NCI-H2081 (cell line): ENCODE measurements around the gene FOXC1.

Source experiments
- DNase-seq, 2 experiments: peaks; one replicate each; lab custom pipeline; 2025; lab: John Stamatoyannopoulos, UW

FOXC1 gene

DNA sequence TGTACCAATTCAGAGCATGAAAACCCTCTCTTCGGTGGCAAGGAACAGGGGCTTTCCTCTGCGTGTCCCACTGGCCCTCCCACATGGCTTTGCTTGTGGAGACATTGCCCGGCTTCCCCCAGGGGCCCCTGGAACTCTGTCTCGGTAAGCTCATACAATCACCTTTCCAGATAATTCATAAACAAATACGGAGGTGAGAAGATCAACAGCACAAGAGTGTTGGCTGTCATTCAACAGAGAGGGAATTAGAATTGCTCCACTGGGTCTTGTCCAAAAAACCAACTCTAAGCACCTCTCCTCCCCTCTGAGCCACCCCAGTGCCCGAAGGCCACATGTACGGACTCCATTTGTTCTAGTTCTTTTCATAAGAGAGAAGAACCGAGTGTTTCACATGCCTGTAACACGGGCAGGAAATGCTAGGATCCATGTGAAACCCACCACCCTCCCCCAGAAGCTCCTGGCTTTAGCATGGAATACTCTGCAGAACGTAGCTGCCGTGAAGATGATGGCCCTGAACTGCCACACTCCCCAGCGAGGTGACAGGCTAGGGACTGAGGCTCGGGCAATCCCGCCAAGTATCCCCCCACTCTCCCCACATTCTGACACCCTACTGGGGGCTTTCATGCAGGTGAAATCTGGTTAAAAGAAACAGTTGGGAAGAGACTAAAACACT, 24.6 kb upstream of the FOXC1 start:
- no peak for DNase-seq

DNA sequence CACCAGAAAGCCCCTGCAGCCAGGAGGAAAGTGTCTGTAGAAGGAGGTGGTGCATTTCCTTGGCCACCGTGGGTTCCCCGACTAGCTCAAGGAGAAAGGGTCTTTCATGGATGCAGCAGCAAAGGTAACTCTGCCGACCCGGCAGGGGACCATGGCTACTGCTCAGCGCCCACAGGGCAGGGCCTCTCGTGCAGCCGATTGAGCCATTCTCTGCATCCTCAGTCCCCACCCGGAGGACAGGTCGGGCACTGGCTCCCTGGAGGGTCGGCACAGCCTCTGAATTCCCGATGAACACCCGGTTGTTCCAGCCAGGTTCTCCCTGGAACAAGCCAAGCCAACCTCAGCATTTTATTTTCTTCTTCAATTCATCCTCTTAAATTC, 24.1 kb upstream of the FOXC1 start:
- DNase-seq: no peak

DNA sequence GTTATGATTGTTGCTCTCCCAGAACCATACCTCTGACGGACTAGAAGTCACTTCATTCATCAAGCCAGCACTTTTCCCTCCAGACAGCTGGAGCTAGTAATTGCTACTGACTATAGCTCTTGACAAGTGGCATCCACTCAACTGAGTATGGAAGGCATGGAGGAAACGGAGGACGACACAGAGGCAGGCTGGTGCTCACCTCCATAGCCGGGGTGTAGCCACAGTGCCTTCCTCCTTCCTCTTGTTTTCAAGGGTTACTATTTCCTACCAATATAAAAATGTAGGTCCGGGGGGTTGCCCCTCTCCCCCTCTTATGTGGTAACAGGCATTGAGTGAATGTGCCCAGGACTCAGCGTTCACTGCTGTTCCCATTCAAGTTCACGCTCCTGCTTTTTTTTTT, 23.5 kb upstream of the FOXC1 start:
- no peak for DNase-seq

DNA sequence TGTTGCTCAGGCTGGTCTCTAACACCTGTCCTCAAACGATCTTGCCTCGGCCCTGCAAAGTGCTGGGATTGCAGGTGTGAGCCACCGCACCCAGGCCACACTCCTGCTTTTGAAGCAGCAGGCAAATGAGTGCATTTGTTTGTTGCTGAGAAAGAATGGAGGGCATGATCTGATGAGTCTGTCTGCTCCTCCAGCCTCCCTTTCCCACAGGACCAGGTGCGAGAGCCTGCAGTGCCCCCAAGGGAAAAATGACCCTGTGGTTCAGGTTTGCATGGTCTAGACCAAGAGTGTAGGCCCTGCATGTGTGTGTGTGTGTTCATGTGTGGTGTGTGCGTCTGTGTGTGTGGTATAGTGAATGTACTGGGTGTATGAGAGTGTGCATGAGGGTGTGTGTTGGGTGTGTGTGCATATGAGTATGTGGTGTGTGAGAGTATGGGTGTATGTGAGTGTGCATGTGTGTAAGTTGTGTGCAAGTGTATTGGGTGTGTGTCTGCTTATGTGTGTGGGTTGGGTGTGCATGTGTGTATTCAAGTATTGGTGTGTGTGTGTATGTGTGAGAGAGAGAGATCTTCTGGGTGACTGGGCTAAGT, 22.8 kb upstream of the FOXC1 start:
- DNase-seq: no peak

DNA sequence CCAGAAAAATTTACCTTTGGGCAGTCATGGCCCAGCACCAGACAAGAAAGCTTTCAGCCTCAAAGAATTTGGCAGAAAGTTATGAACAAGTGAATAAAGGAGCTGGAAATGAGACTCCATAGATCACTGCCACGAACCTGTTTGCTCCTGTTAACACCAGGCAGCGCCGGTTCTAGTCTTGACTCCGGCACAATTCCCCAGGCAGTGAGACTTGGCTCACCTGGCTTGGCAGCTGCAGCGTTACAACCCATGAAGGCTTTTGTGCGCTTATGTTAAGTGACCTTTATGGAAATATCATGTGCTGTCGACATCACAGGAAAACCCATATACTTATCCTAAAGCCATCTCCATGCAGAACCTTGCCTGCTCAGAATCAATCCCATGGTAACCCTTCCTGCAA, 22.2 kb upstream of the FOXC1 start:
- no peak for DNase-seq

DNA sequence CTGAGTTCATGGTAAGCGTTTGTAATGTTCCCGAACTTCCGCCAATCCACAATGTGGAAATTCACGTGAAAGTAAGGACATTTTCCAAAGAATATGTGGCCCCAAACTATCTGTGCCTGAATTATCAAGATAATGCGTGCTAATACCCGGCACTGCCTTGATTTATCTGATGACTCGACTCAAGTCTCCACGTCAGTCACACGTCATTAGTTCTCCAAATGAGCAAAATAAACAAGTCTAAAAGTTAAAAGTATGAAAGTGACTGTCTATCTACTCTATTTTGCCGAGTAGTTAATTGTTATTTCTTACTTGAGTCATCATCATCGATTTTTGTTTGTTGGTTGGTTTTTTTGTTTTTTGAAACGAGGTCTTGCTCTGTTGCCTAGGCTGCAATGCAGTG, 21.7 kb upstream of the FOXC1 start:
- no peak for DNase-seq

DNA sequence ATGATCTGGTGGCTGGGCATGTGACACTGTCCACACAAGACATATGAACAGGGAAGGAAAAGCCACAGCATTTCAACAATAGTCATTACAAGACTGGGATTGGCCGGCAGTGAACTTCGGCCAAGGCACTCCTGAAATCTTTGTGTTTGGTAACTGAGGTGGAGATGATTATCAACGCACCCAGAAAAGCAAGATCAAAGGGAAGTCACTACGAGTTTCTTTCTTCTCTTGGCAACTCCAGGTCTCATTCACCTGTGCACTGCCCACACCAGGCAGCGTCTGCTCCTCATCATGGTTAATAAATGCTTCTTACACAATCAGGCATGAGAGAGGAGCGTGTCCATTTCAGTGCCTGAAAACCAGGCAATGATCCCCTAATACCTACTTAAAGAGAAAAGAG, 20.5 kb upstream of the FOXC1 start:
- DNase-seq: no peak

DNA sequence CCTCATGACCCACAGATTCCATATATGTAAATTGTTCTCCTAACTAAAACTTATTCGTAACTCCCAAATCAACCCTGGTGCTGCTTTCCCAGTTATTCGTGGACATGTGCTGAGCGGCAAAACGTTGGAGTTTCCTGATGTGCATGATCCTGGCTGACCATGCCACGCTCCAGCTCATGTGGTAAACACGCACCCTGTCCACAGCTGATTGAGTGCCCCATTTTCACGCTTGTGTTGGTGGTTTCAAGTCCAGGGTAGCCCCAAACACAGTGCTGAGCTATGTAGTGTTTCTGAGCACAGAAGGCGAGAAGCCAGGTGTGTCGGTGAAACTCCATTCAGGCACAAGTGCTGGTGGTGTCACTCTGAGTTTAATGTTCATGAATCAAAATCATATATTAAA, 19.1 kb upstream of the FOXC1 start:
- no peak for DNase-seq

DNA sequence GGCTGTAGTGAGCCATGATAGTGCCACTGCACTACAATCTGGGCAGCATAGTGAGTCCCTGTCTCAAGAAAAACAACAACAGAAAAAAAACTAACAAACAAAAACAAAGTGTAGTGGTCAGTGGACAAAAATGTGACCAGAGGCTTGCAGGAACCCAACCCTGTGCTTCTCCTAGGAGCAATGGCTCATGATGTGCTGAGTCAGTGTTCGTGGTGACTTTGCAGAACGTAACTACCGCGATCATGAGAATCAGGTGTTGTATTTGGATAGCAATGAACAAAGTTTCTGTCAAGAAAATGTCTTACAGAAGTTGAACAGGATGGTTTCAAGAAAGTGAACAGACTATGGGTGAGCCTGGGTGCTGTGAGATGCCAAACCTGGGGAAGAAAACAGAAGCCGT, 18.5 kb upstream of the FOXC1 start:
- no peak for DNase-seq

DNA sequence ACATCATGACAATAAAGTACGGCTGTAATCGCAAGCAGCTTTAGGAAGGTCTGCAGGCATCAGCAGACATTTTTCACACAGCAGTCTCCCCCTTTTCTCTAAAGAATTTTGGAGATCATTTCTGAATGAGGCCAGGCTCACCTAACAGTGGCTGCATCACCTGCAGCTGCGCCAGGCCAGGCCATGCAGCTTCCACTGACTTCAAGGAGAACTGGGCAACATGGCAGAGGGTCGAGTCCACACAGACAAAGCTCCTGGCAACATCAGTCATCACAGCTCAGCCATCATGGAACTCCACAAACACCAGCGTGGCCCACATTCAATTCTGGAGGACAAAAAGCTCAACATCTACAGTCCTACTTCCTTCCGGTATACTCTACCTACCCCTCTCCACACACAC, 17.8 kb upstream of the FOXC1 start:
- DNase-seq: no peak

DNA sequence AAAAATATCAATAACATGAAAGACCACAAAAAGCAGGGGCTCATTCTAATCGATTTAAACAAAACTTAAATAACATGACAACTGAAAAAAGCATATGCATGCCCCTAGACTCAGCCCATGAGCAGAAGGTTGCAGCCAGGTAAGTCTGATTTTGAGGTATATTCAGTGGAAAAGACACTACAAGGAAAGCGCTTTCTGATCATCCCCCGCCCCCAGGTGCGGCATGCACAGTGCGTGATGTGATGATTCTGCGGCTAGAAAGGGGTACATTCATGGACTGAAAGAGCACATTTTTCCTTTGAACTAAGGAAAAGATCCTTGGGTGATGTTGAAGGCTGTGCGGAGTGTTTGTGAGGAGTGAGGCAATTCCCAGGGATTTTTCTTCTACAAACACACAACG, 16.9 kb upstream of the FOXC1 start:
- no peak for DNase-seq

DNA sequence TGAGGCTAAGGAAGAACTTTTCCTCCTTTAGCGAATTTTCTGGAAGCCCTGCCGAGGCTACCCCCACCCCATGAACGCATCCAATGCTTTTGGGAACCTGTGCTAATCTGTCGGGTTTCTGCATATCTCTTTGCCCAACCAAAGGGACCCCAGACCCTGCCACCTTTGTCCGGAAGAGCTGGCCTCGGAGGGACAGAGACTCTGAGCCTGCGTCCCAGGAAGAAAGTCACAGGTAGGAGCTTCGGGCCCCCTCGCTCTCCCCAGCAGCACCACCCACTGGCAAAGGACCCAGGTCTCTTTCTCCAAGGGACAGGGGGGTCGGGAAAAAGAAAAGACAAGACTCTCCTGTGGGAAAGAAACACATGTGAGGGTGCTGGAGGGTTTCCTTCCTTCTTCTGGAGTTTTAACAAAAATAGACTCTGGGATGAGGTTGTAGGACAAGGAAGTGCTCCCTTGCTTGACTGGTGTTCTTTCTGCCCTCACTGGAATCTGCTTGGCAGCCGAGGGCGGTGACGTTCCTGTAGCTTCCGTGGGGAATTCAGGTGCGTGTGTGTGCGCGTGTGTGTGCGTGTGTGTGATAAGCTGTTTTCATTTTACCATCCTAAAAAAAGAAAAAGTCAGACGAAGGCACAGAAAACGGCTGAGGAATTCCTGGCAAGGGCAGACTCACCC, 16.3 kb upstream of the FOXC1 start:
- no peak for DNase-seq

DNA sequence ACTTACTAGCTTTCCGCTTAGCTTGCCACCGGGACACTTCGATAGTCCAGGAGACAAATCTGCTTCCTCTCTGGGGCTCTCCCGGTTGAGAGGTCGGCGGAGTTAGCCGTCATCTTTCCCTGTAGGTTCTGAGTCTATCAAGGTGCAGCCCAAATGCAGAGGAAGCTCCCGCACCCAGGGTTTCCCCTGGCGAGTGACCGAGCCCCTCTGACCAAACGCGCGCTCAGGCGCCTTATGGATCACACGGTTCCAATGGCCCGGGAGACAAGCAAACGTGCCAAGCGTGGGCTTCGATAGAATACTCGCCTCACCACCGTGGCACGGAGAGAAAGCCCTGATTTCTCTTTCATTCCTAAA, 15.8 kb upstream of the FOXC1 start:
- DNase-seq: no peak

DNA sequence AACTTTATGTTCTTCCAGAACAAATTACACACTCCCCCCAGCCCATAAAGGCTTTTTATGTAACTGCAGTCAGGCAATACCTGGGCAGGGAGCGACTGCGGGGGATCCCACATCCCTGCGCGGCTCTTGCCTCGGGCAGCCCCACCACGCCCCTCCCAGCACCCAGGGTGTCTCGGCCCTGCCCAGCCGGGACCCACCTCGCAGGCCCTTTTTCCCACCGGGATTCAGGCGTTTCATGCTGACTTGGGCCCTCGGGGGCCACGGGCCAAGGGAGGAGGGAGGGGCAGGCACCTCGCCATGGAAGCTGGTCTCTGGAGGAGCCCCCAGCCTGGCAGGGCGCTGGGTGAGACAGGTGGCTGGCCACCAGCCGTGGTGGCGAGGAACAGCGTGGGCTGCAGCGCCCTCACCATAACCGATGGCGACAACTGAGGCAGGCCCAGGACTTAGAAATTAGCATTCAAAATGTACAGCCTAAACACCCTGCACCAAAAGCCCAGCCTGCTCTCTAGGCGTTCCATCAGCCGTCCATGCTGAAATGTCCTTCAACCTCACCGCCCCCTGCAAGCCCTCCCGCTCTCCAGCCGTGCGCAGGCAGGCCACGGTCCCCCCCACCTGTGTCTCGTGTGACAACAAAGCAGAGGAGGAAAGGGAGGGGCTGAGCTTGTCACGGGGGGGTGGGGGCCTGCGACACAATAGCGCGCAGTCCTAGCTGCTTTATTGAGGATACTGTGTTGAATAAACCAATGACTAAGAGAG, 15.1 kb upstream of the FOXC1 start:
- DNase-seq: no peak

DNA sequence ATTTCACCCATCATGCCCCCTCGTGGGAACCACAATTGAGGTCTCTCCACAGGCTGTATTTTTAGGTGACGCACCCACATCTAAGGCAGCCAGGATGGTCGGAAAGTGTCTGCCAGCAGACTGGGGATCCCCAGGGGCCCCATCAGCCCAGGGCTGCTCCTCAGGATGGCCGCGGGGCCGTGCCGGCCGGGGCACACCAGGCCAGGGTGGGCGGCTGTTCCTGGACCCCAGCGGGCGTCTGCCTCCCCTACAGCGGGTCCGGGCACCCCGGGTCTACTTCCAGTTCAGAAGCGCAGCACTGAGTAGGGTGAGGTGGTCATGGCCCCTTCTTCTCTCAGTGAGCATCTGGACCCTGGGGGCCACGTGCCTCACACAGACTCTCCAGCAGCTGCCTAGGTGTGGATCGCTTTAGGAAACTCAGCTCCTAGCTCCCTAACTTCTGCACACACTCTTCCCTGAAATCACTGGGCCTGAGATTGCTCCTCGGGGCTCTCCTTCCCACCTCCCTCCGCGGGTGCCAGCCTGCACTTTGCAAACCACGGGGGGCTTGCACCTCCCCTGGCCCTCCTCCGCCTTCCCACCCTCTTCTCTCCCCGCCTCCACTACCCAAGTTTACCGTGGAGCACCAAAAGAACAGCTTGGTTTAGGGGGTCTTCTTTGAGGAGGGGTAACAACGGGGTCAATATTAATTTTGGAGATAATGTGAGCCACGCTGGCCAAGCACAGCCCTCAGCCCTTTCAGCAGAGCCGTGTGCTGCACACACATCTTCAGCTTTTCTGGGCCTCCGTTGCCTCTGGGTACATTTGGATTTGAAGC, 14.2 kb upstream of the FOXC1 start:
- no peak for DNase-seq

DNA sequence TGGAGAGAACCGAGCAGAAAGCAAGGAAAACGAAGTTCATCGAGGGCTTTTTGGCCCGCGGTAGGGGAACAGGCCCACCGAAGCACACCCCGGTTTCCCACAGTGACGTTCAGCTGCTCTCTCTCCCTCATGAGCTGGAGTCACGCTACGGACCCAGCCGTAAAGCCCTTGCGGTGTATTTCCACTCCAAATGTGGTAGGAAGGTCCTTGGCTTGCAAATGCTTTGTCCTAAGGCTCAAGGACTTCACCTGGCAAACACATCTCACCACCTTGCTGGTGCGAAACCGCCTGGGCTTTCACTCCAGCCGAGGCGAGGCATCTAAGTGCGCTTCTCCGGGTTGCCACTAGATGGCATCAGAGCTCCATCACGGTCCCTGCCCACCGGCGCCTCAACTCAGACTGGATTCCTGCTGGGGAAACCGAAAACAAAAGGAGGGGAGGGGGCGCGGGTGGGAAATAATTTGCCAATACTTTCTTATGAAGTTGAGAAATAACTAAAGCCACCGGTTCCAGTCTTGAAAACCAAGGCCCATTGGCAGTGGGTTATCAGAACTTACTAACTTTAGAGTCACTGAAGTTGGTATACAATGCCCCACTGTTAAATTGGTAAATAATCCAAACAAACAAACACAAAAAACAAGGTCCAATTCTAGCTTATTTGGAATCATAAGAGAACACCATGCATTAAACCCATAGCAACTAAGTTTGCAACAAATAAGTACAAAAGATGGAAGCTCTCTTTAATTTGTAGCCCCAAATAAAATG, 13.4 kb upstream of the FOXC1 start:
- peak; percentile 46 to 50 for DNase-seq

DNA sequence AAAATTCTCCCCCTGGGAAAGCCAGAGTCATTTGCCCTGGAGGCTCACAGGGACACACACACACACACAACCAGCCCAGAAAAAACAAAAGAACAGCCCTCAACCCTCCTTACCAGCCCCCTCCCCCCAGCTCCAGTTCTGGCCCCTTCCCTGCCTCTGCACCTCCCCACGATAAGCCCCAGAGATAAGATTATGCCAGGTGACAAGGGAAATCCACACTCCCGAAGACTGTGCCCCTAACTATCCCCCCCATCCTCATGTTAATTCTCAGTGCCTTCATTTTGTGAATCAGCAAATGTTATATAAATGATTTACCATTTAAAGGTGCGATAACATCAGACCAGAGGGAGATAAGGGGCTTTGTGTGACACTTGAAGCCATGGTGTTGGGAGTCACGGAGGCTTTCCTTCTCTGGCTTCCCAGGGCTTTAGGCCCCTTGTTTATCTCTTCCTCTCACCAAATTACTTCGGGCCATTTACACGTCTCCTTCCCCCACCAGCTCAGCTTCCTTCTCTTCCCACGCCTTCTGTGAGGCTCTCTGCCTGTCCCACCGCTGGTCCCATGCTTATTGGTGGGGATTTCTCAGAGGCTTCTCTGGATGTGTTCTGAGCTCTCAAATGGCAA, 12.5 kb upstream of the FOXC1 start:
- no peak for DNase-seq

DNA sequence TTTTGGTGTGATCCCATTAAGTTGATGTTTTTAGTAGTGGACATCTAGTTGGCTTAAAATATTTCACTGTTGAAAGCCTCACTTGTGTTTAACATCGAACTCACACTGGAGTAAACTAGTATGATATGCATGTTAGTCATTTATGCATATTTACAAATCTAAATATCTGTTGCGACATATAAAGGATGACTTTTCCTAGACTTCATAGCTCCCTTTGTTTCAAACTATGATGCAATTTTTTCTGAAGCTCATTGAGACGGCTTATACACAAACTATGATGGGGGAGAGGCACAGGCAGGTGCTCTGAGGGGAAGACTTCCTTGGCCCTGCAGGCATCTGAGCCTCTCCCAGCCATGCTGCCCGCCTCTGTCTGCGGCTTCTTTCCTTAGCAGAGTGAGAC, 11.8 kb upstream of the FOXC1 start:
- DNase-seq: no peak

DNA sequence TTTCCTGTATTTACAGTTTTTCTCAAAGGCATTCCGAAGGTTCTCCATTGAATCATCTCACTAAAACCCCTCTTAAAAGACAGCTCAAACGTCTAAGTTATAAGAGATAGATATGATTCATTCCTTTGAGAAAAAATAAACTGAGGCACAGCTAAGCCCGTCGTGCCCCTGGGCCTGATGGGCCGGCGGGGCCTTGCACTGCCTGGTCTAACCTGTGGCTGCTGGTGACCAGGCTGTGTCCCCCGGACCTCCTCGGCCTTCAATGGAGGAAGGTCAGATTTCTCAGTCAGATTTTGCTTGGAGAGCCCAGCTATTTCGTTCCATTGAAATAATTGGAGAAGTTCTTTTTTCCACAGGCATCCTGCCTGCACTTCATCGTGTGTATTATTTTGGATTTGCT, 11.3 kb upstream of the FOXC1 start:
- no peak for DNase-seq

DNA sequence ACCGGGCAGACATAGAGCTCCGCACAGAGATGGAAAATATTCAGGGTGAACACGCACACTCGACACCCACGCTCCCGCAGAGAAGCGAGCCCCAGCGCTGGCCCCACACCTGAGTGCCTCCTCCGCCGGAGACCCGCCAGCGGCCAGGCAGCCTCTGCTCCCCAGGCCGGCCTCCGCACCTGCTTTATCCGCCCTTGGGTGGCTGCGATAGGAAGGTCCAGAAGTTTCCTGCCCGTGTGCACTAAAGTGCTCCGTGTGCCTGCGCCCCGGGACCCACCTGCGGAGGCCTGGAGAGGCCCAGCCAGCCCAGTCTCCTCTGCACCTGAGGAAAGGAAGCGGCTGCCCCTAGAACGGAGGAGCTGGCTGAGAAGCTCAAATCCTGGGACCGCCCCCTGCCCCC, 10.8 kb upstream of the FOXC1 start:
- no peak for DNase-seq

DNA sequence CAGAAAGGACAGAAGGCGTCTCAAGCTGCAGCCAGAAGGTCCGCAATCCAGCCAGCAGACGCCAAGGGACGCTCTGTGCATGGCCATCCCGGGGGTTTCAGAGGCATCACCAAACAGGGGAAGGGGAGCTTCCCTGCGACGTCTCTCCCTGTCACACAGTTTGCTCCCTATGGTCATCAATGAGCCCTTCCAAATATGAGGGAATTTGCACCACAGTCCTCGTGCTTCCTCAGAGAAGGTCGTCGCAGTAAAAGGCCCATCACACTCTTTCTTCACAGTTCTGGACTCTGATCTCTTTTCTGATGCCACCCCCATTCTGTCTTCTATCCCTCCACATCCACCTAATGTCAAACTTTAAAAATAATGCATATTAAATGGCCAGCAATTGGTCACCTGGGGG, 10.2 kb upstream of the FOXC1 start:
- DNase-seq: no peak
